ENCODE measurements around the gene TTC3.

The TTC3 gene

GRCh38 chr21:37061926-37062592 lies 11.0 kb upstream of the TTC3 start:
- TF ChIP-seq, protein P1, sequence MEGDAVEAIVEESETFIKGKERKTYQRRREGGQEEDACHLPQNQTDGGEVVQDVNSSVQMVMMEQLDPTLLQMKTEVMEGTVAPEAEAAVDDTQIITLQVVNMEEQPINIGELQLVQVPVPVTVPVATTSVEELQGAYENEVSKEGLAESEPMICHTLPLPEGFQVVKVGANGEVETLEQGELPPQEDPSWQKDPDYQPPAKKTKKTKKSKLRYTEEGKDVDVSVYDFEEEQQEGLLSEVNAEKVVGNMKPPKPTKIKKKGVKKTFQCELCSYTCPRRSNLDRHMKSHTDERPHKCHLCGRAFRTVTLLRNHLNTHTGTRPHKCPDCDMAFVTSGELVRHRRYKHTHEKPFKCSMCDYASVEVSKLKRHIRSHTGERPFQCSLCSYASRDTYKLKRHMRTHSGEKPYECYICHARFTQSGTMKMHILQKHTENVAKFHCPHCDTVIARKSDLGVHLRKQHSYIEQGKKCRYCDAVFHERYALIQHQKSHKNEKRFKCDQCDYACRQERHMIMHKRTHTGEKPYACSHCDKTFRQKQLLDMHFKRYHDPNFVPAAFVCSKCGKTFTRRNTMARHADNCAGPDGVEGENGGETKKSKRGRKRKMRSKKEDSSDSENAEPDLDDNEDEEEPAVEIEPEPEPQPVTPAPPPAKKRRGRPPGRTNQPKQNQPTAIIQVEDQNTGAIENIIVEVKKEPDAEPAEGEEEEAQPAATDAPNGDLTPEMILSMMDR (conservative IDR thresholded peaks at IDR 0.05) = no peak
- no peak overlapping the region for H3K27ac ChIP-seq

GRCh38 chr21:37062593-37062935 lies 10.5 kb upstream of the TTC3 start:
- TF ChIP-seq, protein P1 (conservative IDR thresholded peaks at IDR 0.05) = no peak
- no peak overlapping the region for H3K27ac ChIP-seq

GRCh38 chr21:37063433-37063832 lies 9.6 kb upstream of the TTC3 start:
- TF ChIP-seq, protein P1 (conservative IDR thresholded peaks at IDR 0.05) = no peak
- H3K27ac ChIP-seq = no peak overlapping the region

GRCh38 chr21:37064841-37065240 lies 8.2 kb upstream of the TTC3 start:
- TF ChIP-seq, protein P1 (conservative IDR thresholded peaks at IDR 0.05) = no peak
- no peak overlapping the region for H3K27ac ChIP-seq

- no peak overlapping the region for H3K27ac ChIP-seq
- TF ChIP-seq, protein P1 (conservative IDR thresholded peaks at IDR 0.05) = no peak
These were observed 7.4 kb upstream of the TTC3 start for GRCh38 chr21:37065561-37066177.

DNA sequence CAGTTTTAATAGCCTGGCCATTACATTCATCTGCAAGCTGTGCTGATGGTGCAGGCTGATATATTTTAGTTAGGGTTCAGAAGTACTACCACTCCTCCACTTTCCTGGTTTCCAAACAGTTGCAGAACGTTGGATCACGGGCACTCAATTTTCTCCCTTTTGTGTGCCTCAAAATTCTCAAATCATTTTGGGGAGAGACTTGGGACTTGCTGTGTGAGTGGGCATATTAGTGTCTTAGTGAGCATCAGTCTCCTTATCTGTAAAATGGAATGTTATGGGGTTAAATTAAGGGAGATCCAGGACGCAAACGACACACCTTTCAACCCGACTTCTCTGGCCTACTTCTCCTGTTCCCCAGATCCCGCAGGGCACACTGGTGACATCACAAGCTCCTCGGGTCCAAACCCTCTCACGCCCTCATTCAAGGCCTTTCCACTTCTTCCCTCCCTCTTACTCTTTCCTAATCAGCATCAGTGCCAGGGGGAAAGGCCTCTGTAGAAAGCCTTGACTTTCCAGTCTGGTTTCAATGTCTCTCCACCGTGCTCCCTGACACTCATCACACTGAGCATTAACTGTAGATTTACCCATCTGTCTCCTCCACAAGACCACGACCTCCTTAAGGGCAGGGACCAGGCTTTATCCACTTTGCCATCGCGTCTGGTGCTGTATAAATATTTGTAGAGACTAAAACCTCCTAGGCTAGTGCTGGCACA lies 1.3 kb upstream of the TTC3 start:
- peak overlapping the region; percentile 100 for H3K27ac ChIP-seq

More for the DNA sequence above, 1.3 kb upstream of the TTC3 start:
- TF ChIP-seq, protein P1 (conservative IDR thresholded peaks at IDR 0.05) = no peak
